Endothelial cell (in vitro differentiated cells): Measurements from ENCODE around the gene TTC9B. TPM values are rescaled to one million over a fixed set of nuclear protein-coding genes. Genes with fewer than 3 reads are reported as not detected.

Experiments used
- DNase-seq: peaks from one replicate; pipeline ENCODE4 v3.0.0; 2021; ENCODE audit warnings: low spot score
- H3K27ac Mint-ChIP-seq: one replicate; pipeline ENCODE4 v1.8.0; 2021; ENCODE audit warnings: mixed read lengths, inconsistent platforms; ENCODE audit not compliant: unreplicated experiment
- H3K27me3 Mint-ChIP-seq: one replicate; pipeline ENCODE4 v1.8.0; 2021; ENCODE audit warnings: mild to moderate bottlenecking, moderate library complexity, mixed read lengths, inconsistent platforms; ENCODE audit not compliant: unreplicated experiment
- H3K36me3 Mint-ChIP-seq: one replicate; pipeline ENCODE4 v1.8.0; 2021; ENCODE audit warnings: mild to moderate bottlenecking, low read depth, mixed read lengths, inconsistent platforms; ENCODE audit not compliant: unreplicated experiment
- H3K4me1 Mint-ChIP-seq: one replicate; pipeline ENCODE4 v1.8.0; 2021; ENCODE audit warnings: mild to moderate bottlenecking, mixed read lengths, inconsistent platforms; ENCODE audit not compliant: unreplicated experiment
- H3K4me3 Mint-ChIP-seq: one replicate; pipeline ENCODE4 v1.8.0; 2021; ENCODE audit warnings: mild to moderate bottlenecking, mixed read lengths, inconsistent platforms; ENCODE audit not compliant: unreplicated experiment
- H3K9me3 Mint-ChIP-seq: one replicate; pipeline ENCODE4 v1.8.0; 2021; ENCODE audit warnings: mixed read lengths, inconsistent platforms; ENCODE audit not compliant: unreplicated experiment
- total RNA-seq: library from RNA; stranded (reverse); fragmentation: NEBNext Ultra II Directional; extraction: Animal tissue kit (Norgen Biotek cat#: 25700); gene quantifications from one replicate; pipeline ENCODE4 v1.2.1, GENCODE V29; 2021; ENCODE audit not compliant: unreplicated experiment
- TF ChIP-seq, protein P1 (sequence below): fragments of 200-600 bp; sonication (generic); IDR thresholded peaks from one replicate; pipeline ENCODE4 v1.5.0; 2021; ENCODE audit warnings: antibody characterized with exemption; ENCODE audit not compliant: unreplicated experiment

TTC9B gene
- total RNA-seq, 1 donor from 2014 or later, result 1.1 TPM

DNA sequence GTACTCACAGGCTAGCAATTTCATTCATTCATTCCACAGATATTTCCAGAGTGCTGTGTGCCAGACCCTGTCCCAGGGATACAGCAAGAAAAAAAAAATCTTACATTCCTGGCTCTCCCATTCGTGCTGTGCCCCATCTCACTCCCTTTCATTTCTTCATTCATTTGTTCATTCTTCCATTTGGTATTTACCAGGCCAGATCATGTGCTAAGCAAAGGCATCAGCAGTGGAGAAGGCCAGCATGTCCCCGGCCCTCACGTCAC lies 24.7 kb downstream of the TTC9B start:
- no peak for DNase-seq
- no peaks in the 10 kb centered on the region for H3K9me3 Mint-ChIP-seq
- peak overlapping the region; percentile 8 for H3K4me3 Mint-ChIP-seq
- peaks cover 3% of the 10 kb centered on the region for H3K36me3 Mint-ChIP-seq
- TF ChIP-seq, protein P1, sequence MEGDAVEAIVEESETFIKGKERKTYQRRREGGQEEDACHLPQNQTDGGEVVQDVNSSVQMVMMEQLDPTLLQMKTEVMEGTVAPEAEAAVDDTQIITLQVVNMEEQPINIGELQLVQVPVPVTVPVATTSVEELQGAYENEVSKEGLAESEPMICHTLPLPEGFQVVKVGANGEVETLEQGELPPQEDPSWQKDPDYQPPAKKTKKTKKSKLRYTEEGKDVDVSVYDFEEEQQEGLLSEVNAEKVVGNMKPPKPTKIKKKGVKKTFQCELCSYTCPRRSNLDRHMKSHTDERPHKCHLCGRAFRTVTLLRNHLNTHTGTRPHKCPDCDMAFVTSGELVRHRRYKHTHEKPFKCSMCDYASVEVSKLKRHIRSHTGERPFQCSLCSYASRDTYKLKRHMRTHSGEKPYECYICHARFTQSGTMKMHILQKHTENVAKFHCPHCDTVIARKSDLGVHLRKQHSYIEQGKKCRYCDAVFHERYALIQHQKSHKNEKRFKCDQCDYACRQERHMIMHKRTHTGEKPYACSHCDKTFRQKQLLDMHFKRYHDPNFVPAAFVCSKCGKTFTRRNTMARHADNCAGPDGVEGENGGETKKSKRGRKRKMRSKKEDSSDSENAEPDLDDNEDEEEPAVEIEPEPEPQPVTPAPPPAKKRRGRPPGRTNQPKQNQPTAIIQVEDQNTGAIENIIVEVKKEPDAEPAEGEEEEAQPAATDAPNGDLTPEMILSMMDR, result no peak
- peaks cover 2% of the 10 kb centered on the region for H3K27me3 Mint-ChIP-seq
- H3K27ac Mint-ChIP-seq, result no peak overlapping the region
- peaks cover 3% of the 10 kb centered on the region for H3K4me1 Mint-ChIP-seq

DNA sequence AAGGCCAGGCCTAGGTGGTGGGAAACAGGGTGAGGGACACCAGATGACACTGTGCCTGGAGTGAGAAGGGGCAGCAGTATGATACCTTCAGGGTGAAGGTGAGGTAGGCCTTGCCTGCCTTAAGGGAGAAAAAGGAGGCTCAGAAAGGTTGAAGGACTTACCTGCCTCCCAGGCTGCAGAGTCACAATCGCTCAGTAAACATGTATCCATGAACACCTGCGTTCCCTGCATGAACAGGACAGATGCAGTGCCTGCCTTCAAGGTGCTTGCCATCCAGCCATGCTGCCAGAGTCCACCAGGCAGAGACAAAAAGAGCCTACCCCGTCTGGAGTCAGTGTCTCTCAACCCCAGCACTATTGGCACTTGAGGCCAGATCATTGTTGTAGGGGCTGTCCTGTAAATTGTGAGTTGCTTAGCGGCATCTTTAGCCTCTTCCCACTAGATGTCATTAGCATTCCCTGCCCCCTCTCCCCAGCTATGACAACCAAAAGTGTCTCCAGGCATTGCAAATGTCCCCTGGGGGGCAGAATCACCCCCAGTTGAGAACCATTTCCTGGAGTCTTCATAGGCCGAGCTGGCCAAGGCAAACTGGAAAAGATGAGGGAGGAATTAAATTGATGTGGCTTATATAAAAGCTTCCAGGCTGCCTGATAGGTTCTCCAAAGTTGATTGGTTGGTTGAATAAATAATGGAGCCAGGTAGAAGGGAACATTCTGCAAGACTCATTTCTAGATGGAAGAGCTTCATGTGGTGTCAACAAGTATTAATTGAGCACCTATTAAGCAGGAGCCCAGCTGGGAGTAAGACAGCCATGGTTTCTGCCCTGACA lies 25.2 kb downstream of the TTC9B start:
- TF ChIP-seq, protein P1, result no peak
- Mint-ChIP-seq H3K27ac (no peak overlapping the region), H3K4me3 (peak overlapping the region; percentile 56), H3K27me3 (peaks cover 2% of the 10 kb centered on the region), H3K4me1 (peaks cover 3% of the 10 kb centered on the region), H3K36me3 (peaks cover 3% of the 10 kb centered on the region), H3K9me3 (no peaks in the 10 kb centered on the region)
- DNase-seq, result no peak

DNA sequence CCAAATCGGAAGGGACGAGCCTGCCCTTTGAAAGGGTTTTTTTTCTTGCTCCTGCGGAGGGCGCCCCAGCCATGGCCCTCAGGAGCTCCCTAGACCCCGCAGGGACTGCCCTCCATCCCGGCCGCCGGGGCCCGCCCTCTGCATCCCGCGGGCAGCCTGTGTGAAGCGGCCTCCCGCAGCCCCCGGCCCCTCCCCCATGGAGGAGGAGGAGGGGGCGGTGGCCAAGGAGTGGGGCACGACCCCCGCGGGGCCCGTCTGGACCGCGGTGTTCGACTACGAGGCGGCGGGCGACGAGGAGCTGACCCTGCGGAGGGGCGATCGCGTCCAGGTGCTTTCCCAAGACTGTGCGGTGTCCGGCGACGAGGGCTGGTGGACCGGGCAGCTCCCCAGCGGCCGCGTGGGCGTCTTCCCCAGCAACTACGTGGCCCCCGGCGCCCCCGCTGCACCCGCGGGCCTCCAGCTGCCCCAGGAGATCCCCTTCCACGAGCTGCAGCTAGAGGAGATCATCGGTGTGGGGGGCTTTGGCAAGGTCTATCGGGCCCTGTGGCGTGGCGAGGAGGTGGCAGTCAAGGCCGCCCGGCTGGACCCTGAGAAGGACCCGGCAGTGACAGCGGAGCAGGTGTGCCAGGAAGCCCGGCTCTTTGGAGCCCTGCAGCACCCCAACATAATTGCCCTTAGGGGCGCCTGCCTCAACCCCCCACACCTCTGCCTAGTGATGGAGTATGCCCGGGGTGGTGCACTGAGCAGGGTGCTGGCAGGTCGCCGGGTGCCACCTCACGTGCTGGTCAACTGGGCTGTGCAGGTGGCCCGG lies 26.1 kb downstream of the TTC9B start:
- Mint-ChIP-seq H3K27ac (no peak overlapping the region), H3K4me1 (peaks cover 3% of the 10 kb centered on the region), H3K9me3 (no peaks in the 10 kb centered on the region), H3K4me3 (peak overlapping the region; percentile 56), H3K27me3 (peaks cover 2% of the 10 kb centered on the region), H3K36me3 (no peaks in the 10 kb centered on the region)
- peak; percentile 45 for DNase-seq
- TF ChIP-seq, protein P1, result no peak

- TF ChIP-seq, protein P1, result no peak
- H3K27ac Mint-ChIP-seq, result no peak within 1 kb of the TSS
- H3K9me3 Mint-ChIP-seq, result no peaks in the 10 kb centered on the region
- no peaks in the 10 kb centered on the region for H3K36me3 Mint-ChIP-seq
- peaks cover 3% of the 10 kb centered on the region for H3K4me1 Mint-ChIP-seq
- peaks cover 2% of the 10 kb centered on the region for H3K27me3 Mint-ChIP-seq
- peak within 1 kb of the TSS; percentile 93 for H3K4me3 Mint-ChIP-seq
- peak; percentile 69 for DNase-seq
These were observed 27.0 kb downstream of the TTC9B start, which contains the start of gene MAP3K10 for GRCh38 chr19:40190891-40191835. Gene MAP3K10, plus strand, starts transcription at chr19:40191426. Its CDS starts 606 bp downstream, at chr19:40192032.
